IPS DF 6.9 (cell line): ENCODE data around the gene ACSF3.

ENCODE experiments used
- DNase-seq: peaks from one replicate; pipeline ENCODE4 v3.0.0-alpha.2; 2013; ENCODE audit warnings: low read depth, low spot score
- H3K27ac ChIP-seq: one replicate; pipeline ENCODE4 v1.5.1; 2013; ENCODE audit warnings: low read length, control low read depth
- H3K27me3 ChIP-seq: 2 replicates; pipeline ENCODE4 v1.6.1; 2013; ENCODE audit warnings: mild to moderate bottlenecking, low read length; ENCODE audit not compliant: control insufficient read depth, insufficient read depth
- H3K36me3 ChIP-seq: 2 replicates; pipeline ENCODE4 v1.6.1; 2013; ENCODE audit warnings: low read length; ENCODE audit not compliant: control insufficient read depth, insufficient read depth
- H3K4me1 ChIP-seq: 2 replicates; pipeline ENCODE4 v1.6.1; 2013; ENCODE audit warnings: low read length; ENCODE audit not compliant: control insufficient read depth, insufficient read depth
- H3K4me3 ChIP-seq: 2 replicates; pipeline ENCODE4 v1.5.1; 2013; ENCODE audit warnings: mild to moderate bottlenecking, low read length
- H3K9me3 ChIP-seq: 2 replicates; pipeline ENCODE4 v1.6.1; 2013; ENCODE audit warnings: low read length, inconsistent platforms; ENCODE audit not compliant: control insufficient read depth, insufficient read depth
- WGBS: extraction: QIAGEN DNeasy Blood & Tissue Kit; methylation state at CpG from one replicate; pipeline ENCODE4 v1.1.7; 2013; ENCODE audit warnings: mixed read lengths, missing lambda C conversion rate; ENCODE audit not compliant: insufficient read length, insufficient coverage; 5-methylcytosine and 5-hydroxymethylcytosine counted together

Gene ACSF3

GRCh38 chr16:89056592-89056991 is 37.1 kb upstream of the ACSF3 start:
- no peaks in the 10 kb centered on the region for H3K36me3 ChIP-seq
- no CpG with 5 or more reads among the region's 11 CpGs for WGBS
- H3K4me3 ChIP-seq = no peak overlapping the region
- H3K4me1 ChIP-seq = no peaks in the 10 kb centered on the region
- no peaks in the 10 kb centered on the region for H3K9me3 ChIP-seq
- H3K27me3 ChIP-seq = no peaks in the 10 kb centered on the region
- no peak overlapping the region for H3K27ac ChIP-seq
- DNase-seq = no peak

- Histone ChIP-seq H3K27me3 (no peaks in the 10 kb centered on the region), H3K36me3 (no peaks in the 10 kb centered on the region), H3K9me3 (no peaks in the 10 kb centered on the region), H3K27ac (no peak overlapping the region), H3K4me1 (no peaks in the 10 kb centered on the region), H3K4me3 (no peak overlapping the region)
- DNase-seq = no peak
- WGBS = no CpG with 5 or more reads among the region's 9 CpGs
Measured at GRCh38 chr16:89057738-89058137, 35.9 kb upstream of the ACSF3 start.

GRCh38 chr16:89058812-89059211 is 34.8 kb upstream of the ACSF3 start:
- Histone ChIP-seq H3K36me3 (no peaks in the 10 kb centered on the region), H3K9me3 (no peaks in the 10 kb centered on the region), H3K27ac (no peak overlapping the region), H3K4me3 (no peak overlapping the region), H3K4me1 (no peaks in the 10 kb centered on the region), H3K27me3 (no peaks in the 10 kb centered on the region)
- no peak for DNase-seq
- WGBS = 100% methylated on average over 2 of the region's 9 CpGs

GRCh38 chr16:89060207-89060794 is 33.4 kb upstream of the ACSF3 start:
- Histone ChIP-seq H3K4me1 (no peaks in the 10 kb centered on the region), H3K27me3 (no peaks in the 10 kb centered on the region), H3K36me3 (no peaks in the 10 kb centered on the region), H3K4me3 (no peak overlapping the region), H3K9me3 (no peaks in the 10 kb centered on the region), H3K27ac (no peak overlapping the region)
- DNase-seq = no peak
- WGBS = no CpG with 5 or more reads among the region's 12 CpGs

- no peaks in the 10 kb centered on the region for H3K9me3 ChIP-seq
- H3K27me3 ChIP-seq = no peaks in the 10 kb centered on the region
- no peak overlapping the region for H3K4me3 ChIP-seq
- H3K27ac ChIP-seq = no peak overlapping the region
- no peak for DNase-seq
- no CpG with 5 or more reads among the region's 21 CpGs for WGBS
- H3K36me3 ChIP-seq = no peaks in the 10 kb centered on the region
- no peaks in the 10 kb centered on the region for H3K4me1 ChIP-seq
Measured at GRCh38 chr16:89061086-89061485, 32.6 kb upstream of the ACSF3 start.

- Histone ChIP-seq H3K4me1 (no peaks in the 10 kb centered on the region), H3K27me3 (no peaks in the 10 kb centered on the region), H3K27ac (no peak overlapping the region), H3K9me3 (no peaks in the 10 kb centered on the region), H3K36me3 (no peaks in the 10 kb centered on the region), H3K4me3 (no peak overlapping the region)
- no CpG with 5 or more reads among the region's 17 CpGs for WGBS
- DNase-seq = no peak
Measured at GRCh38 chr16:89061590-89062380, 31.9 kb upstream of the ACSF3 start.

- H3K4me1 ChIP-seq = no peaks in the 10 kb centered on the region
- no peak overlapping the region for H3K27ac ChIP-seq
- H3K4me3 ChIP-seq = no peak overlapping the region
- DNase-seq = no peak
- H3K36me3 ChIP-seq = no peaks in the 10 kb centered on the region
- H3K9me3 ChIP-seq = no peaks in the 10 kb centered on the region
- no CpG with 5 or more reads among the region's 30 CpGs for WGBS
- H3K27me3 ChIP-seq = no peaks in the 10 kb centered on the region
Measured at GRCh38 chr16:89062389-89063345, 31.0 kb upstream of the ACSF3 start.

GRCh38 chr16:89063768-89064320 is 29.8 kb upstream of the ACSF3 start:
- Histone ChIP-seq H3K27me3 (no peaks in the 10 kb centered on the region), H3K27ac (no peak overlapping the region), H3K36me3 (no peaks in the 10 kb centered on the region), H3K9me3 (no peaks in the 10 kb centered on the region), H3K4me3 (no peak overlapping the region), H3K4me1 (no peaks in the 10 kb centered on the region)
- no CpG with 5 or more reads among the region's 17 CpGs for WGBS
- DNase-seq = no peak

GRCh38 chr16:89064606-89065457 is 28.8 kb upstream of the ACSF3 start:
- Histone ChIP-seq H3K27me3 (no peaks in the 10 kb centered on the region), H3K27ac (no peak overlapping the region), H3K4me3 (no peak overlapping the region), H3K36me3 (no peaks in the 10 kb centered on the region), H3K4me1 (no peaks in the 10 kb centered on the region), H3K9me3 (no peaks in the 10 kb centered on the region)
- WGBS = no CpG with 5 or more reads among the region's 32 CpGs
- no peak for DNase-seq
